HG02759 (cell line): Measurements from ENCODE around the gene PRKAR1B.

ENCODE experiments used
- ATAC-seq: cut with Tn5 transposase; IDR thresholded peaks from one replicate; pipeline ENCODE4 v1.9.1; 2021; ENCODE audit warnings: mild to moderate bottlenecking, moderate library complexity; ENCODE audit not compliant: unreplicated experiment

Gene PRKAR1B

GRCh38 chr7:527723-528122 lies 199.4 kb downstream of the PRKAR1B start:
- no peak for ATAC-seq

GRCh38 chr7:526460-527034 lies 200.5 kb downstream of the PRKAR1B start:
- no peak for ATAC-seq

- no peak for ATAC-seq
Observed at GRCh38 chr7:525740-526139, 201.3 kb downstream of the PRKAR1B start.

DNA sequence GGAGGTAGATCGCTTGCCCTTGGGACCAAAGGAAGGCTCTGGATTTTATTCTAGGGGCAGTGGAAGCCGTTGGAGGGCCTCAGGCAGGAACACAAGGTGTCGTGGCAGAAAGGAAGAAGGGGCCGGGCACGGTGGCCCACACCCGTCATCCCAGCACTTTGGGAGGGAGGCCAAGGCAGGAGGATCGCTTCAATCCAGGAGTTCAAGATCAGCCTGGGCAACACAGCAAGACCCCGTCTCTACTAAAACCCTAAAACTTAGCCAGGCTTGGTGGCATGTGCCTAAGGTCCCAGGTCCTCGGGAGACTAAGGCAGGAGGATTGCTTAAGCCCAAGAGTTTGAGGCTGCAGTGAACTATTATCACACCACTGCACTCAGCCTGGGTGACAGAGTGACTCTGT lies 202.3 kb downstream of the PRKAR1B start:
- ATAC-seq: no peak

DNA sequence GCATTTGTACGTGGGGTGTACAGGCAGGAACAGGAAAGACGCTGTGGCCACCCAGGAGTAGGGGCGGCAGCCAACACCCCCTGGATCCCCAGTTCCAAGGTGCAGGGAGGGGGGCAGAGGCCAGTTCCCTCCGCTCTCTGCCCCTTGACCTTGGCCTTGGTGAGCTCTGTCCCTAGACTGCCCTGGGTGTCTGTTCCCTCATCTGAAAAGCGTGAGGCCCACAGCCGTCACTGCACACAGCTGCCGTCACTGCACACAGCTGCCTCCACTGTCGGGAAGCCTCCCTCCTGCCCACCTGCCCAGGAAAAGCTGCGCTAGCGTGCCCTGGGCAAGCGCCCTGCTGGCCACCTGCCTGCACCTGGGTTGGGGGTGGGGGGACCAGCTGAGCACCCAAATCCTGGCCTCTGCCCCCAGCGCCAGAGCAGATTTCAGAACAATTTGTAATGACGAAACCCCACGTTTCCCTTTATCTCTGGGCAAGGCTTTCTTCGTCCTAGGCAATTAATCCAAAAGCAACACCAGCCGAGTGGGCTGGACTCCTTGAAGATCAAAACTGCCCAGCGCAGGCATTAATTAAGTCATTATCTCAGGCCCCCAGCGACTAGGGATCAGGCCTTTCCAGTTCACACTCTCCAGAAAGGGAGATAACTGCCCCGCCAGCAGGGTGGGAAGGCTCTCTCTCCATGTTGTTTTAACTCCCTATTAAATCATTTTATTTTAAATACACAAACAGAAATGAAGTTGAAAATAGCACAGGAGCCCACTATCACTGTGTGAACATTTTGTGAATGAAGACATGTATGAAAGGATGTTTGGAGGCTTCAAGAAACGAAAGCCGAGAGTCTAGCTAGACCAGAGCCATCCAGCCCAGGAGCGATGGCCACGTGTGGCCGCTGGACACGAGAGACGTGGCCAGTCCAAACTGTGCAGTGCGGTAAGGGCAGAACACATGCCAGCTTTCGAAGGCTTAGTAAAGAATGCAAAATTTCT lies 203.4 kb downstream of the PRKAR1B start:
- no peak for ATAC-seq

GRCh38 chr7:522951-523314 lies 204.1 kb downstream of the PRKAR1B start:
- ATAC-seq: no peak

- ATAC-seq: no peak
Observed at GRCh38 chr7:522071-522950, 204.8 kb downstream of the PRKAR1B start.

- ATAC-seq: no peak
Observed at GRCh38 chr7:521221-522070, 205.6 kb downstream of the PRKAR1B start.

DNA sequence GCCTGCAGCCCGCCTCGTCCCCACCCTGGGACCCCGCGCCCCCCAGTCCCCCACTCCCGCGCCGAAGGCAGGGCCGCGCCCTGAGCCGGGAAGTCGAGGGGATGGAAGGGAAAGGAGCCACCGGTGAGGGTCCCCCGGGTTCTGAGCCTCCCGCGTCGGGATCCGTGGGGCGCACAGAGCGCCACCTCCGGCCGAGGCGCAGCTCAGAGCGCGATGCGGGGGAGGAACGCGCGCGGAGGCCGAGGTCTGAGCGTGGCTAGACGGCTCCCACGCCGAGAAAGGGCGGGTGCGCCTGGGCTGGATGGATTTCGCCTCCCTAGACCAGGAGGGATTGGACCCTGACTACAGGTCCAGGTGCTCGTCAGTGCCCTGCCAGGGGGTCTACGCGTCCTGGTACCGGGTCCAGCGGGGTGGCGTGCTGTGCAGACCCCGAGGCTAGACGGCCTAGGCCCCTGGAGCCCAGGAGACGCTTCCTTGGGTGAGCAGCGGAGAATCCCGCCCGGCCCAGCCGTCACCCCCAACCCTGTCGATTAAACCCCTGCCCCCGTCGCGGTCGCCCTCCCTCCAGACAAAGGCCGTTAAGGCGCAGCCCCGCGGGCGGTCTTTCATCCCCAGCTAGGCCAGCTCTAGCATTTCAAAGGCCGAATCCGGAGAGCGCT lies 206.4 kb downstream of the PRKAR1B start:
- no peak for ATAC-seq

DNA sequence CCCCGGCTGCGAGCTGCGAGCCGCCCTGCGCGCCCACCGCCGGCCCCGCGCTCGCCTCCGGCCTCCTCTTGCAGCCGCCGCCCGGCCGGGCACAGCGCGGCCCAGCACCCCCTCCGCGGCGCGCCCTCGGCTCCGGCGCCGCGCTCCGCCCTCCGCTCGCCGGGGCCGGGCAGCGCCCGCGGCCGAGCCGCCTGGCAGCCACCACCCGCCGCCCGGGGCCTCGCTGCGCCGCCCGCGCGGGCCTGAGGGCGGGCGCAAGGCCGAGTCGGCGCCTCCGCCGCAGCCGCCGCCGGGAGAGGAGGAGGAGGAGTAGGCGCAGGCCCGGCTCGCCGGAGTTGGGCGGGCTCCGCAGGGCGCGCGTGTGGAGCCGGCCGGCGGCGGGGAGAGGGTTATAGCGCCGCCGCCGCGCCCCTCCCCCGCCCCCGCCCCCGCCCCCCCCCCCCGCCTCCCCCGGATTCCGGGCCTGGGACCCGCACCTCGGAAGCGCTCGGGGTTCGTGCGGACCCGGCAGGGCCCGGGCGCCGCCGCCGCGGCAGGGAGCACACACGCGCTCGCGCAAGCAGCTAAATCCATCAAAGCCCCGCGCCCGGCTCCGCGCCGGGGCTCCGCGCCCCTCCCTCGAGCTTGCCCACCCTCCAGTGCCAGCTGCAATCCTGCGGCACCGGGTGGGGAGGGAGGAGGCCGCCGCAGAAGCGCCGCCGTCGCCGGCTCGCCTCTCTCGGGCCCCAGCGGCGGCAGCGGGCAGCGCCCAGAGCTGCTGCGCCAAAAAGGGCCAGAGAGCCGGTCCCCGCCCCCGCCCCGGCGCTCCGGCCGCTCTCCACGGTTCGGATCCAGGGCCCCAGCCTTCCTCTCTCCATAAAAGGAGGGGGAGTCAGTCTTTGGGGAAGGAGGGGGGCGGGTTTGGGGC lies 207.3 kb downstream of the PRKAR1B start, which contains the start of gene PDGFA:
Gene PDGFA (minus strand): TSS at position 363 of the 907 bp plus-strand sequence. CDS start 845 bp downstream, outside the sequence.
- peak; percentile 26 for ATAC-seq

- ATAC-seq: peak; percentile 26
Observed at GRCh38 chr7:518630-519483, 208.2 kb downstream of the PRKAR1B start.

DNA sequence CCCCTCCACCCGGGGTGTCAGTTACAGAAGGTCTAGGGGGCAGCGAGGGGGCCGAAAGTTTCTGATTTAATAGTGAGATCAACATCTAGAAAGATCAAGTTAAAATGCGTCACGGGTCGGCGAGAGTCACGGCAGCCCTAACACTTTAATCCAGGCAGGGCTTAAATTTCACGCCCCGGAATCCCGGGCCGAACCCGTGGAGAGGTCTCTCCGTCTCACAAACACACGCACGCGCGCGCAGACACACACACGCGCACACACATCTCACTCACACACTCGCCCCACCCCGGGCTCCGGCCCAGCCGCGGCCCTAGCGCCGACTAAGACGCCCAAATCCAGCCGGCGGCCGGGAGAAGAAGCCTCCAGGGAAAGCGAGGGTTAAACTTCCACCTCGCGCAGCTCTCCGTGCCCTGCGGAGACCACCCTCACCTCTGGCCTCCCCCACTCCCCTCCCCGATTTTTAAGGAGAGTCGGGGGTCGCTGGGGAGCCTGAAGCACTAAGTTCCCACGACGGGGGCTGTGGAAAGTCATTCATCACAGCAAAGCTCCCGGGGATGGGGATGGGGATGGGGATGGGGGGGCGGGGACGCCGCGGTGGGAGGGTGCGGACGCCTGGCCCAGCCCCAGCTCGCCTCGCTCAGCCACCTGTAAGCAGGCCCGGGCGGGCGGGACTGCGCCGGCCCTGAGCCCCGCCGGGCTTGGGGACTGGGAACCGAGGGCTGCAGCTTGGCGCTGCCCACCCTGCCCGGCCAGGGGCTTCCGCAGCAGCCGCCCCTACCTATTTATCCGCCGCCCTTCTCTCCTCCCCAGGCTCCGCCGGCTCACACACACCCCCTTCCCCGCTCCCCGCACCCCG lies 209.1 kb downstream of the PRKAR1B start:
- ATAC-seq: no peak

DNA sequence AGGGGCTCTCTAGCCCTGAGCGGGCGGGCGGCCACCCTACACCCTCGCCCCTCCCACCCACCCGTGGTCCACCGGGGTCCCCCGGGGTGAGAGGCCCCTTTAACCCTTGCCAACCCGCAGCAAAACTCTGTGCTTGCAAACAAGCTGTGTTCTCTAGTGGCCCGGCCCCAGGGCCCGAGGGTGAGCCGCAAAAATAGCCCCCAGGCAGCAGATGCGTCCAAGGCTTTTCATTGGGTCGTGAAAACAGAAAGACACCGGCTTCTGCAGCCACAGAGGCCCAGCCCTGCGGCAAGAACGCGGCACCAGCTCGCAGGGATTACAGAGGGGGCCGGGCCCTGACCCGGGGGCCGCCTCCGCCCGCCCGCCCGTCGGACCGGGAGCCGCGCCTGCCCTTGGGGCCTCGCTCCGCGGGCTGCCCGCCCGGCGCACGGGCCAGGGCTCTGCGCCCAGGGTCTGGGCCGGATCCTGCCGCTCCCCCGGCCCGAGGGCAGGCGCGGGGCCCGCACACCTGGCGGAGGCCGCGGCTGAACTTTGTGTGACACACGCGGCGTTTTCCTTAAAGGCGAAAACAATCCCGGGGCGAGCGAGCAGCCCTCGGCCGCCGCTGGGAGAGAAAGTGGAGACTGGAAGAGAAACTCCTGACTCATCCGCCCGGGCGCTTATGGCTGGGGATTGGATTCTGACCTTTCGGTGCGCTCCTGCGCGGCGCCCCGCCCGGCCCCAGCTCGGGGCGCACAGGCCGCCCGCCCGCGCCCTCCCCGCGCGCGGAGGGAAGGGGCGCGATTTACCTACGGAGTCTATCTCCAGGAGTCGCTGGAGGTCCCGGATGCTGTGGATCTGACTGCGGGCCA lies 210.2 kb downstream of the PRKAR1B start:
- no peak for ATAC-seq

GRCh38 chr7:516216-516605 lies 210.9 kb downstream of the PRKAR1B start:
- ATAC-seq: no peak

GRCh38 chr7:515628-516027 lies 211.5 kb downstream of the PRKAR1B start:
- ATAC-seq: no peak
